ENCODE data around the gene TCFL5.

Gene TCFL5

DNA sequence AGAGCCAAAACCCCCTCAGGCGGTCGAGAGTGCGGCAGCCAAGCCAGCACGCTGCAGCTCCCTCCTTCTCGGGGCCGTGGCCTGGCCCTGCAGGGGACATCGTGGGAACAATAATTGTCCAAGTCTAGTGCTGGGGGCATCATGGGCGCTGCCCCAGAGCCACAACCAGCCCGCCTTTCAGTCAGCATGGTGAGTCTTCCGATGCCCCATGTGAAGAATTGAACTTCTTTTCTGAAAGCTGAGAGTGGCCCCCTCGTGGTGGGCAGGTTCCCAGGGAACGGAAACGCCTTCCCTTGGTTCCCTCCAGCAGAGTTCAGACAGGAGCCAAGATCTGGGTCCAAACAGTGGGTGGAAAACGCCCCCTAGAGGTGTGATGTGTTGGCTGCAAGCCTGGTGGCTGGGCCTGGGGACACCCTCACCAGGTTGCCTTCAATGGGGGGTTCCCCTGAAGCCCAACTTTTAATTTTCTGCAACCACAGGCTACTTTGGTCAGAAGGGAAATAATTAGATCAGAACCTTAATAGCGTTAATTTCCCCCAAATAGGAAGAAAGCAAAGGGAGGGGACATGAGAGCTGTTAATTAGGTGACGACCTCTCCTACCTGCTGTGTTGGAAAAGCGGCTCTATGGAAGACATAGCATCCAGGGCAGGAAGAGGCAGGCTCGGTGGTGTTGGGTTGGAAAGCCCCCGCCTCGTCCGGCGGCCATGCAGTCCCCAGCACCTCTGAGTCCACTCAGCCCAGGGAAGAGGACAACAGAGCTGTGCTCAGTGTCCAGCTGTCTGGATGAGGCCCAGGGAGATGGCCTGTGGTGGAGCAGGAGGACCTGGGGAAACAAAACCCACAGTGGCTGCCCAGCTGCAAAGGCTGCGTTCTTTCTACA lies 70.1 kb downstream of the TCFL5 start:
- TF ChIP-seq, protein P1, sequence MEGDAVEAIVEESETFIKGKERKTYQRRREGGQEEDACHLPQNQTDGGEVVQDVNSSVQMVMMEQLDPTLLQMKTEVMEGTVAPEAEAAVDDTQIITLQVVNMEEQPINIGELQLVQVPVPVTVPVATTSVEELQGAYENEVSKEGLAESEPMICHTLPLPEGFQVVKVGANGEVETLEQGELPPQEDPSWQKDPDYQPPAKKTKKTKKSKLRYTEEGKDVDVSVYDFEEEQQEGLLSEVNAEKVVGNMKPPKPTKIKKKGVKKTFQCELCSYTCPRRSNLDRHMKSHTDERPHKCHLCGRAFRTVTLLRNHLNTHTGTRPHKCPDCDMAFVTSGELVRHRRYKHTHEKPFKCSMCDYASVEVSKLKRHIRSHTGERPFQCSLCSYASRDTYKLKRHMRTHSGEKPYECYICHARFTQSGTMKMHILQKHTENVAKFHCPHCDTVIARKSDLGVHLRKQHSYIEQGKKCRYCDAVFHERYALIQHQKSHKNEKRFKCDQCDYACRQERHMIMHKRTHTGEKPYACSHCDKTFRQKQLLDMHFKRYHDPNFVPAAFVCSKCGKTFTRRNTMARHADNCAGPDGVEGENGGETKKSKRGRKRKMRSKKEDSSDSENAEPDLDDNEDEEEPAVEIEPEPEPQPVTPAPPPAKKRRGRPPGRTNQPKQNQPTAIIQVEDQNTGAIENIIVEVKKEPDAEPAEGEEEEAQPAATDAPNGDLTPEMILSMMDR (IDR thresholded peaks at IDR 0.05; ENCODE audit: insufficient read depth, missing control alignments) = peak; percentile 99
- no peak for FAIRE-seq
- DNase-seq (ENCODE audit: insufficient read length, low spot score) = peak; percentile 85
